CD4-positive, alpha-beta memory T cell (primary cell): ENCODE measurements around the gene RPS19. TPM values are rescaled to one million over a fixed set of nuclear protein-coding genes. Genes with fewer than 3 reads are reported as not detected.

ENCODE experiments used
- CTCF ChIA-PET: fragments of 350-600 bp; sonication (Branson Sonifier 250); formaldehyde crosslinking; loops from one replicate; lab custom pipeline; 2021; ENCODE audit warnings: inconsistent platforms; ENCODE audit not compliant: partially characterized antibody; lab: Charles Lee
- POLR2A ChIA-PET: fragments of 350-600 bp; sonication (Branson Sonifier 250); formaldehyde crosslinking; loops from one replicate; lab custom pipeline; 2021; ENCODE audit not compliant: partially characterized antibody; lab: Charles Lee
- DNase-seq, 5 donors: peaks; one replicate each; pipeline versions ENCODE4 v3.0.0 to v3.0.0-alpha.2; 2020 to 2022; ENCODE audit warnings: mixed read lengths in 1 of 5
- H3K27ac ChIP-seq: one replicate; pipeline ENCODE4 v1.7.0; 2013; ENCODE audit warnings: low read depth, low read length
- H3K27me3 ChIP-seq: 2 replicates; pipeline ENCODE4 v1.7.0; 2013; ENCODE audit warnings: mild to moderate bottlenecking, low read length, moderate library complexity; ENCODE audit not compliant: insufficient read depth
- H3K36me3 ChIP-seq: 2 replicates; pipeline ENCODE4 v1.7.0; 2013; ENCODE audit warnings: mild to moderate bottlenecking, low read length, moderate library complexity; ENCODE audit not compliant: insufficient read depth
- H3K4me1 ChIP-seq: 2 replicates; pipeline ENCODE4 v1.7.0; 2013; ENCODE audit warnings: mild to moderate bottlenecking, low read length, moderate library complexity; ENCODE audit not compliant: insufficient read depth
- H3K4me3 ChIP-seq, 2 donors: one replicate each; pipeline ENCODE4 v1.7.0; 2013; ENCODE audit warnings: low read length in 2 of 2, mild to moderate bottlenecking in 1 of 2
- H3K9me3 ChIP-seq, 2 donors: one replicate each; pipeline ENCODE4 v1.7.0; 2013; ENCODE audit warnings: low read length in 2 of 2, control low read depth in 1 of 2; ENCODE audit not compliant: control insufficient read depth in 1 of 2
- H3K27ac Mint-ChIP-seq, 7 donors: one replicate each; pipeline ENCODE4 v1.8.0; 2020 to 2021; ENCODE audit warnings: mixed read lengths in 7 of 7, mild to moderate bottlenecking in 6 of 7, inconsistent platforms in 3 of 7, moderate library complexity in 3 of 7
- H3K27me3 Mint-ChIP-seq, 2 donors: one replicate each; pipeline ENCODE4 v1.8.0; 2020 to 2021; ENCODE audit warnings: mixed read lengths in 2 of 2
- H3K36me3 Mint-ChIP-seq, 2 donors: one replicate each; pipeline ENCODE4 v1.8.0; 2020 to 2021; ENCODE audit warnings: mixed read lengths in 2 of 2, inconsistent platforms in 1 of 2, mild to moderate bottlenecking in 1 of 2
- H3K4me1 Mint-ChIP-seq, 4 donors: one replicate each; pipeline ENCODE4 v1.8.0; 2020 to 2021; ENCODE audit warnings: mixed read lengths in 4 of 4, mild to moderate bottlenecking in 1 of 4
- H3K4me3 Mint-ChIP-seq, 8 donors: one replicate each; pipeline ENCODE4 v1.8.0; 2020 to 2021; ENCODE audit warnings: mixed read lengths in 8 of 8, mild to moderate bottlenecking in 7 of 8, moderate library complexity in 6 of 8, inconsistent platforms in 3 of 8
- H3K9me3 Mint-ChIP-seq, 8 donors: one replicate each; pipeline ENCODE4 v1.8.0; 2020 to 2021; ENCODE audit warnings: mixed read lengths in 8 of 8, mild to moderate bottlenecking in 5 of 8, inconsistent platforms in 3 of 8, moderate library complexity in 1 of 8
- intact Hi-C: fragments of 100-400 bp; cut with micrococcal nuclease; formaldehyde crosslinking; loops from one replicate; pipeline ENCODE4 v1.15.1; 2023
- polyA plus RNA-seq, 2 donors: library from polyadenylated mRNA; unstranded; fragments of 300-500 nt; fragmentation: Illumina TruSeq; gene quantifications; one replicate each; pipeline ENCODE4 v1.2.3, GENCODE V29; 2021
- total RNA-seq, 2 experiments: library from RNA; stranded (reverse); gene quantifications; one replicate each; pipeline ENCODE4 v1.2.3, GENCODE V29; 2021

RPS19 gene
- total and polyA plus RNA-seq, 4 experiments from 2014 or later = 3,807 to 7,200 (median 4,434) TPM

DNA sequence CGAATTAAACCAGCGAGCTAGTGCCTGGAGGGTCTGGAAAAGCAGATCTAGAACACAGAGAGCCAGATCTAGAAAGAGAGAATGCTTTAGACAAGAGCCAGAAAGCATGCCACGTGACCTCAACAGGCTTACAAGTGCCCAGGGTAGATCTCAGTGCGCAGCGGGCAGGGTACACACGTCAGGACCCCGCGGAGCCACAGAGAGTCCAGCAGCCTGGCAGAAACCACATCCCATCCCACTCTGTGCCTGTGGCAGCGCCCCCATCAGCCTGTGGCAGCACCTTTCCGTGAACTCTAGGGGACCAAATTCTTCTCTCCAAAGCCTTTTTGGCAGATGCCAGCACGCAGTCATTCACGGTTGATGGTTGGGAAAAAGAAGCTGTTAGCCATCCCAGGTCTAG lies 28.9 kb downstream of the RPS19 start:
- Histone ChIP-seq H3K36me3 (peaks cover 42% of the 10 kb centered on the region), H3K27ac (peak overlapping the region; percentile 27), H3K27me3 (no peaks in the 10 kb centered on the region), H3K4me3 (no peak overlapping the region), H3K9me3 (no peaks in the 10 kb centered on the region), H3K4me1 (peaks cover 79% of the 10 kb centered on the region)
- no peak for DNase-seq
- no peaks in the 10 kb centered on the region for H3K27me3 Mint-ChIP-seq
- H3K4me3 Mint-ChIP-seq = peak overlapping the region in 7 of 8 donors; percentile 53 to 99 (median 94)
- peaks cover 42 to 61% of the 10 kb centered on the region in 2 donors for H3K36me3 Mint-ChIP-seq
- ChIA-PET POLR2A (interaction anchor here (1.2 to 13.9 kb wide), 11 partner anchors 15 to 287 kb away, joined by 3 to 579 read pairs (median 49); partner anchors contain the start of genes CD79A, ERFL, RABAC1 and RPS19), CTCF (interaction anchor here (1.3 to 8.9 kb wide), 6 partner anchors 12 to 54 kb away, joined by 3 to 142 read pairs (median 4); partner anchors contain the start of genes CD79A and RPS19)
- intact Hi-C loops = no loop called here
- peak overlapping the region; percentile 53 to 98 (median 90) for H3K27ac Mint-ChIP-seq
- H3K9me3 Mint-ChIP-seq = no peaks in the 10 kb centered on the region
- peaks cover 31 to 81% (median 58%) of the 10 kb centered on the region in 4 donors for H3K4me1 Mint-ChIP-seq

DNA sequence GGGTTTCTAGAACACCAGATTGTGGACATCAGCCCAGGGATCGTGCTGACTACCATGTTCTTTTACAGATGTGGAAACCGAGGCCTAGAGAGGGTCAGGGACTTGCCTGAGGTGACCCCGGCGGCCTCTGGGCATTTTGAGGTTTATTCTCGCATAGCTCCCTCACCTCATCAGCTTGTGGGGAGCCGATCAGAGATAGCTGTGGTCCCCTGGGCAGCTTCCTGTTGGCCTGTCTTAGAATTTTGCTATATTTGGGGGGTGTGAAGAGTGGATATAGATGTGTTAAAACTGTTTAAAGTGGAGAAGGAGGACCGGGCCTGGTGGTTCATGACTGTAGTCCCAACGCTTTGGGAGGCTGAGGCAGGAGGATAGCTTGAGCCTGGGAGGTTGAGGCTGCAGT lies 29.8 kb downstream of the RPS19 start:
- intact Hi-C loops = no loop called here
- Histone ChIP-seq H3K27ac (peak overlapping the region; percentile 27), H3K4me3 (no peak overlapping the region), H3K36me3 (peaks cover 52% of the 10 kb centered on the region), H3K4me1 (peaks cover 86% of the 10 kb centered on the region), H3K9me3 (no peaks in the 10 kb centered on the region), H3K27me3 (no peaks in the 10 kb centered on the region)
- CTCF ChIA-PET = interaction anchor here (1.3 to 8.9 kb wide), 7 partner anchors 11 to 61 kb away, joined by 3 to 142 read pairs (median 4); partner anchors contain the start of genes CD79A and RPS19
- Mint-ChIP-seq H3K27ac (peak overlapping the region; percentile 57 to 98 (median 81)), H3K4me1 (peaks cover 33 to 86% (median 53%) of the 10 kb centered on the region in 4 donors), H3K4me3 (peak overlapping the region in 4 of 8 donors; percentile 49 to 62 (median 52)), H3K27me3 (no peaks in the 10 kb centered on the region), H3K36me3 (peaks cover 46 to 58% of the 10 kb centered on the region in 2 donors), H3K9me3 (no peaks in the 10 kb centered on the region)
- POLR2A ChIA-PET = interaction anchor here (1.1 to 13.9 kb wide), 6 partner anchors 14 to 50 kb away, joined by 3 to 579 read pairs (median 201); partner anchors contain the start of genes CD79A, ERFL and RPS19
- DNase-seq = no peak

DNA sequence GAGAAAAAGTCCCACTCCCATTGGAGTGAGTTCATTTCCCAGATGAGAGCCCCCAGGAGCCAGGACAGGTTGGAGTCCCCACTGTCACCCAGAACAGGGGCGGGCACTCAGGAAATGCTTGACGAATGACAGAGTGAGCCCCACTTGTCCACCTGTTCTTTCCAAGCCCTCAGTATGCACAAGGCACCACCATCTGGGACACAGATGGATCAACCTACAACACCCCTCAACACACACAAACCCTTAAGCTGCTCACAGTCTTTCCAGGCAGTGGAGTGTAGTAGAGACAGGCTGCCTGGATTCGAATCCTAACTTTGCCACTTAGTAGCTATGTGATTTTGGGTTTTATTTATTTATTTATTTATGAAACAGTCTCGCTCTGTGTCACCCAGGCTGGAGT lies 30.9 kb downstream of the RPS19 start:
- peak overlapping the region in 5 of 7 donors; percentile 42 to 90 (median 68) for H3K27ac Mint-ChIP-seq
- POLR2A ChIA-PET = interaction anchor here (0.6 to 13.9 kb wide), 10 partner anchors 13 to 1288 kb away, joined by 3 to 579 read pairs (median 6); partner anchors contain the start of genes CD79A, ERFL and RPS19

DNA sequence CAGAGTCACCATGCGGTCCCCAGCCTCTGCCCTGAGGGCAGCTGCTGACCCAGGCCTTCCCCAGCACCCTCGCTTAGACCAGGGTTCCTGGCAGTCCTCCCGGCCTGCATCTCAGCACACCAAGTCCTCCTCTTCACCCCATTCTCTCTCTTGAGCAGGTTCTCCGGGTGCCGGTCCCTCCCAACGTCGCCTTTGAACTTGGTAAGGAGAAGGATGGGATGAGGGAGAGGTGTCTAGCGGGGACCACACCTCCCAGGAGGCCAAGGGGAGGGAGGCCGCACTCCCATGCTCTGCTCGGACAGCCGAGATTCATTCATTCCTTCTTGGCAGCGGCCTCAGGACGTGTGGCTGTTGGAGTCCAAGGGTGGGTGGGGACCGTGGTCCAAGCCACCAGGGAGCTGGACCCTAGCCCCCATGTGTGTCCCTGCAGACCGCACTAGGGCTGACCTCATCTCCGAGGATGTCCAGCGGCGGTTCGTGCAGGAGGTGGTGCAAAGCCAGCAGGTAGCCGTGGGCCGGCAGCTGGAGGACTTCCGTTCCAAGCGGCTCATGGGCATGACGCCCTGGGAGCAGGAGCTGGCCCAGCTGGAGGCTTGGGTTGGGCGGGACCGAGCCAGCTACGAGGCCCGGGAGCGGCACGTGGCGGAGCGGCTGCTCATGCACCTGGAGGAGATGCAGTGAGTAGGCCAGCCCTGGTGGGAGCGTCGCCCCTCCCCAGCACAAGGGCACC lies 32.3 kb downstream of the RPS19 start:
- Histone ChIP-seq H3K36me3 (peaks cover 70% of the 10 kb centered on the region), H3K4me1 (peaks cover 86% of the 10 kb centered on the region), H3K27ac (peak overlapping the region; percentile 37), H3K4me3 (no peak overlapping the region), H3K9me3 (no peaks in the 10 kb centered on the region), H3K27me3 (no peaks in the 10 kb centered on the region)
- intact Hi-C loops = no loop called here
- peak overlapping the region in 4 of 7 donors; percentile 13 to 93 (median 87) for H3K27ac Mint-ChIP-seq
- H3K36me3 Mint-ChIP-seq = peaks cover 43 to 48% of the 10 kb centered on the region in 2 donors
- H3K27me3 Mint-ChIP-seq = no peaks in the 10 kb centered on the region
- no peak for DNase-seq
- CTCF ChIA-PET = interaction anchor here (0.6 to 8.9 kb wide), 4 partner anchors 19 to 58 kb away, joined by 3 to 142 read pairs (median 4); partner anchors contain the start of genes CD79A and RPS19
- H3K4me1 Mint-ChIP-seq = peaks cover 27 to 74% (median 42%) of the 10 kb centered on the region in 4 donors
- no peaks in the 10 kb centered on the region for H3K9me3 Mint-ChIP-seq
- H3K4me3 Mint-ChIP-seq = peak overlapping the region in 1 of 8 donors; percentile 53
- POLR2A ChIA-PET = interaction anchor here (1.5 to 13.9 kb wide), 7 partner anchors 9 to 54 kb away, joined by 3 to 579 read pairs (median 156); partner anchors contain the start of genes ARHGEF1, CD79A, ERFL and RPS19

More for the DNA sequence above, 30.9 kb downstream of the RPS19 start:
- no peak overlapping the region for H3K4me3 ChIP-seq
- no peaks in the 10 kb centered on the region for H3K9me3 Mint-ChIP-seq
- DNase-seq = no peak
- H3K27me3 ChIP-seq = no peaks in the 10 kb centered on the region
- peaks cover 34 to 86% (median 51%) of the 10 kb centered on the region in 4 donors for H3K4me1 Mint-ChIP-seq
- intact Hi-C loops = no loop called here
- H3K36me3 Mint-ChIP-seq = peaks cover 47 to 58% of the 10 kb centered on the region in 2 donors
- CTCF ChIA-PET = interaction anchor here (0.8 to 8.9 kb wide), 3 partner anchors 17 to 60 kb away, joined by 4 to 142 read pairs (median 5); partner anchors contain the start of gene CD79A
- peaks cover 62% of the 10 kb centered on the region for H3K36me3 ChIP-seq
- H3K9me3 ChIP-seq = no peaks in the 10 kb centered on the region
- H3K27ac ChIP-seq = no peak overlapping the region
- peak overlapping the region in 1 of 8 donors; percentile 13 for H3K4me3 Mint-ChIP-seq
- H3K27me3 Mint-ChIP-seq = no peaks in the 10 kb centered on the region
- H3K4me1 ChIP-seq = peaks cover 86% of the 10 kb centered on the region

DNA sequence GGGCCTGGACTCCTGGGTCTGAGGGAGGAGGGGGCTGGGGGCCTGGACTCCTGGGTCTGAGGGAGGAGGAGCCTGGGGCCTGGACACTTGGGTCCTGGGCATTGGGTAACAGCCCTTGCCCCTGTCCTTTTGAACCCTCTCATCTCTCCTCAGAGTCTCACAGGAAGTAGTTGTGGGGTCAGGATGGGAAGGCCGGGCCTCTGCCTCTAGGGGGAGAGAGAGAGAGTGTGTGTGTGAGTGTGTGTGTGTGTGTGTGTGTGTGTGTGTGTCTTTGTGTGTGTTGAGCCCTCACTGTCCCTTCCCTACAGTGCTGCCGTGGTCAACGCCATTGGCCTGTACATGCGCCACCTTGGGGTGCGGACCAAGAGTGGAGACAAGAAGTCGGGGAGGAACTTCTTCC lies 33.8 kb downstream of the RPS19 start:
- ChIA-PET POLR2A (interaction anchor here (1.8 to 2.3 kb wide), 2 partner anchors 9 to 12 kb away, joined by 7 to 8 read pairs; no protein-coding TSS in a partner anchor), CTCF (no interaction called here)
- Mint-ChIP-seq H3K4me3 (peak overlapping the region in 2 of 8 donors; percentile 42 to 47), H3K36me3 (peaks cover 49% of the 10 kb centered on the region in 2 donors), H3K27ac (peak overlapping the region; percentile 68 to 94 (median 85)), H3K27me3 (no peaks in the 10 kb centered on the region), H3K9me3 (no peaks in the 10 kb centered on the region), H3K4me1 (peaks cover 24 to 77% (median 37%) of the 10 kb centered on the region in 4 donors)
- H3K4me1 ChIP-seq = peaks cover 73% of the 10 kb centered on the region
- H3K27me3 ChIP-seq = no peaks in the 10 kb centered on the region
- H3K36me3 ChIP-seq = peaks cover 83% of the 10 kb centered on the region
- DNase-seq = no peak
- H3K4me3 ChIP-seq = no peak overlapping the region
- no peak overlapping the region for H3K27ac ChIP-seq
- H3K9me3 ChIP-seq = no peaks in the 10 kb centered on the region
- intact Hi-C loops = no loop called here

DNA sequence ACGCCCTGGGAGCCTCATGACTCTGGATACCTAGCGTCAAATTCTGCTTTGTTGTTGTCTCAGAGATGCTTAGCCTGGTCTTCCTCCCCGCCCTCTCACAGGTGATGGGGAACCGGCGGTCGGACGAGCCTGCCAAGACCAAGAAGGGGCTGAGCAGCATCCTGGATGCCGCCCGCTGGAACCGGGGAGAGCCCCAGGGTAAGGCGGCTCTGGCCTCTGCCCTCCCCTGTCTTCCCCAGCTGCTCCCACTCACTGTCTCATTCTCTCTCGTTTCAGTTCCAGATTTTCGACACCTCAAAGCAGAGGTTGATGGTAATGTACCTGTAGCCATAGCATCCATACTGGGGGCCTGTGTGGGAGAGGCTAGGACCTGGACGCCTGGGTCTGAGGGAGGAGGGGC lies 34.3 kb downstream of the RPS19 start:
- Histone ChIP-seq H3K4me1 (peaks cover 68% of the 10 kb centered on the region), H3K27me3 (no peaks in the 10 kb centered on the region), H3K36me3 (peaks cover 83% of the 10 kb centered on the region), H3K27ac (no peak overlapping the region), H3K4me3 (no peak overlapping the region), H3K9me3 (no peaks in the 10 kb centered on the region)
- ChIA-PET CTCF (no interaction called here), POLR2A (interaction anchor here (0.9 to 19.1 kb wide), 6 partner anchors 8 to 35 kb away, joined by 3 to 349 read pairs (median 6); partner anchors contain the start of genes ARHGEF1 and RPS19)
- DNase-seq = no peak
- intact Hi-C loops = no loop called here
- H3K4me1 Mint-ChIP-seq = peaks cover 23 to 77% (median 38%) of the 10 kb centered on the region in 4 donors
- no peaks in the 10 kb centered on the region for H3K9me3 Mint-ChIP-seq
- peaks cover 49% of the 10 kb centered on the region in 2 donors for H3K36me3 Mint-ChIP-seq
- peak overlapping the region in 6 of 7 donors; percentile 68 to 94 (median 84) for H3K27ac Mint-ChIP-seq
- H3K27me3 Mint-ChIP-seq = no peaks in the 10 kb centered on the region
- H3K4me3 Mint-ChIP-seq = peak overlapping the region in 1 of 8 donors; percentile 30
